GM08714 (cell line): Measurements from ENCODE around the gene PLAGL1.
"Not testable (repeated sequence)": the region's sequence is repeated elsewhere in the genome, so short reads cannot be mapped to it uniquely, and the experiment has no call there.

Experiments
- H3K4me3 ChIP-seq: fragments of 200-500 bp; sonication (Bioruptor generic); 2 replicates; pipeline ENCODE4 v1.5.1; 2014; ENCODE audit warnings: mild to moderate bottlenecking, low read length, inconsistent platforms
- ZNF274 ChIP-seq: IDR thresholded peaks from 2 replicates; pipeline ENCODE4 v1.6.1; 2012; ENCODE audit warnings: mild to moderate bottlenecking, low read depth, low read length

The PLAGL1 gene

GRCh38 chr6:144027932-144028587, 20.0 kb upstream of the PLAGL1 start:
- TF ChIP-seq ZNF274 = no peak
- no peak overlapping the region for H3K4me3 ChIP-seq

- H3K4me3 ChIP-seq = no peak overlapping the region
- TF ChIP-seq ZNF274 = no peak
Measured at GRCh38 chr6:144023216-144023615, 15.2 kb upstream of the PLAGL1 start.

GRCh38 chr6:144019929-144020328, 11.9 kb upstream of the PLAGL1 start:
- TF ChIP-seq ZNF274 = no peak

GRCh38 chr6:144017166-144018094, 9.4 kb upstream of the PLAGL1 start:
- no peak overlapping the region for H3K4me3 ChIP-seq
- no peak for TF ChIP-seq ZNF274

More at GRCh38 chr6:144019929-144020328, 11.9 kb upstream of the PLAGL1 start:
- H3K4me3 ChIP-seq = no peak overlapping the region

- no peak overlapping the region for H3K4me3 ChIP-seq
- TF ChIP-seq ZNF274 = no peak
Measured at GRCh38 chr6:144013486-144013909, 5.4 kb upstream of the PLAGL1 start.

- TF ChIP-seq ZNF274 = no peak
- no peak overlapping the region for H3K4me3 ChIP-seq
Measured at GRCh38 chr6:144012534-144012933, 4.5 kb upstream of the PLAGL1 start.

GRCh38 chr6:144009628-144010027, 1.6 kb upstream of the PLAGL1 start:
- not testable (repeated sequence) for H3K4me3 ChIP-seq

GRCh38 chr6:144008846-144009245, 787 bp upstream of the PLAGL1 start:
- no peak overlapping the region; the same call in 1 of the 2 replicates for H3K4me3 ChIP-seq

GRCh38 chr6:144007478-144008119, 460 bp downstream of the PLAGL1 start:
- H3K4me3 ChIP-seq = peak overlapping the region; percentile 89
- TF ChIP-seq ZNF274 = no peak

More at GRCh38 chr6:144008846-144009245, 787 bp upstream of the PLAGL1 start:
- no peak for TF ChIP-seq ZNF274

GRCh38 chr6:144006736-144007477, 1.2 kb downstream of the PLAGL1 start:
- H3K4me3 ChIP-seq = peak overlapping the region; percentile 89
- no peak for TF ChIP-seq ZNF274

GRCh38 chr6:143999406-143999805, 8.7 kb downstream of the PLAGL1 start:
- H3K4me3 ChIP-seq = no peak overlapping the region
- TF ChIP-seq ZNF274 = no peak

- TF ChIP-seq ZNF274 = no peak
- no peak overlapping the region for H3K4me3 ChIP-seq
Measured at GRCh38 chr6:143998686-143999085, 9.4 kb downstream of the PLAGL1 start.

- H3K4me3 ChIP-seq = no peak overlapping the region
- TF ChIP-seq ZNF274 = no peak
Measured at GRCh38 chr6:143993965-143994646, 14.0 kb downstream of the PLAGL1 start.
